Glomerular endothelial cell (primary cell): ENCODE results near the gene CATSPER1. TPM values are rescaled to one million over a fixed set of nuclear protein-coding genes. Genes with fewer than 3 reads are reported as not detected.

Experiments used
- DNase-seq: peaks from one replicate; pipeline ENCODE4 v3.0.0-alpha.2; 2011; ENCODE audit warnings: low read depth, low spot score; ENCODE audit errors: extremely low read depth
- total RNA-seq: library from RNA; depleted of rRNA; stranded (reverse); fragments of >200 nt; gene quantifications from 2 replicates; pipeline ENCODE4 v1.2.3, GENCODE V29; 2015

The CATSPER1 gene
- total RNA-seq, 1 donor from 2014 or later, result 0.82 TPM

DNA sequence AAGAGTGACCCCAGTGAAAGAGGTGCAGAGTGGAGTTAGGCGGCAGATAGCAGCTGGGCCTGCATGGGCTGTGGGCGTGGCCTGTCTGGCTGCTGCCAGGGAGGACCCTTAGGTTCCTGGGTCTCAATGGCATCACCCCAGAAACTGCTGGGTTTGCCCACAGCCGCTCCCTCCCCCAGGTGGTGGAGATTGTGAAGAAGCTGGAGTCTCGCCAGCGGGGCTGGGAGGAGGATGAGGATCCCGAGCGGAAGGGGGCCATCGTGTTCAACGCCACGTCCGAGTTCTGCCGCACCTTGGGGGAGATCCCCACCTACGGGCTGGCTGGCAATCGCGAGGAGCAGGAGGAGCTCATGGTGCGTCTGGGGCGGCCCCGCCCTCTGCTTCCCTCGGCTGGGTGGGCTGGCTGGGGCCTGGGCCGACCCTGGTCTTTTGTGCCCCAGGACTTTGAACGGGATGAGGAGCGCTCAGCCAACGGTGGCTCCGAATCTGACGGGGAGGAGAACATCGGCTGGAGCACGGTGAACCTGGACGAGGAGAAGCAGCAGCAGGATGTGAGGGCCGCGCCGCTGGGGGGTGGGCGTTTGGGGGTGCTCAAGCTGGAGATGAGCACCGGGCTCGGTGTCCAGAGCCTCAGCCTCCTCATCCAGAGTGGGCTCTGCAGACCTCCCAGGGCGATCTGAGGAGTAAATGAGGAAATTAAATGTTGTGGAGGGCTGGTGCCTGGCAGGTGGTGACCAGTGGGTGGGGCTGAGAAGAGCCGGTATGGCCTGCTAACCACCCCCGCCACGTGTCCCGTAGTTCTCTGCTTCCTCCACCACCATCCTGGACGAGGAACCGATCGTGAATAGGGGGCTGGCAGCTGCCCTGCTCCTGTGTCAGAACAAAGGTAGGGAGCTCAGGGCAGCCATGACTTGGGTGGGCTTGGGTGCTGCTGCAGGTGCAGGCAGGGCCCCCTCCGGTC is 49.8 kb downstream of the CATSPER1 start:
- no peak for DNase-seq

DNA sequence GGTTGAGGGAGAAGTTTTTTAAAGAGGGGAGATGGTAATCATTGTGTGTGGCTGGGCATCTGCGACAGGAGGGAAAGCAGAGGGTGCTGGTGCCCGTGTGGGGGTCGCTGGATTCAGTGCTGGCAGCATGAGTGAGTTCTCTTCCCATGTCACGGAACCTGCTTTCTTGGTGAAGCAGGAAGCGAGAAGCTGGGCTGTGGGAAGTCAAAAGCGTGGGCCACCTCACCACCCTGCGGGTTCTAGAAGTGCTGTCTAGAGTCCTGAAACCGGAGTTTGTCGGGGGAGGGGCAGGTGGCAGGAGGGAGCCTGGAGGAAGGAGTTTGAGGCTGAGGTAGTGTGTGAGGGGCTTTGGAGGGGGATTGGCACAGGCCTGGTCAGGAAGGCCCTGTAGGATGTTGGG is 50.5 kb downstream of the CATSPER1 start:
- no peak for DNase-seq

DNA sequence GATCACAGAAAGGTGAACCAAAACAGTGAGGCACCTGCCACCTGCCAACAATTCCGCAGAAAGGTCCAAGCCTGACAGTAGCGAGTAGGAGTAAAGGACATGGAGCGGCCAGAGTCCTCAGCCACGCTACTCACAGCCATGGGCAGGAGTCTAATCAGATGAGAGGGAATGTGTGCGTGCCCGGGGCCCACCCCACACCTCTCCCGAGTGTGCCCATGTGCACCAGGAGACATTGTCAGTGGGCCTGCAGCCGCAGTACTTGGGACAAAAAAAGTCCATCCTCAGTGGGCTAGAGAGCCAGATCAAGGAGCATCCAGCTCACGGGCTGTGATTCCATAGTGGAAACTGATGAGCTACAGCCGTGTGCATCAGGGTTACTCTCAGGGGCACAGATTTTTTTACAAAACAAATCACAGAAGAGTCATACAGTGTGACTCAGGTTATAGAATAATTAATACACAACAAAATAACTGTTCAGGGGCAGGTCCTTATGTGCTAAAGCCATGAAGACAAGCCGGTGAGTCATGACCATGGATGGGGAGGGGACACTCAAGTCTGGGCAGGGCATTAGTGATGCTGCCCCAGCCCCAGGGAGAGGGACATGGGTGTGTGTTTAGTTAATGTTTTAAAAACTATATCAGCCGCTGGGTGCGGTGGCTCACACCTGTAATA is 52.7 kb downstream of the CATSPER1 start:
- DNase-seq, result no peak

DNA sequence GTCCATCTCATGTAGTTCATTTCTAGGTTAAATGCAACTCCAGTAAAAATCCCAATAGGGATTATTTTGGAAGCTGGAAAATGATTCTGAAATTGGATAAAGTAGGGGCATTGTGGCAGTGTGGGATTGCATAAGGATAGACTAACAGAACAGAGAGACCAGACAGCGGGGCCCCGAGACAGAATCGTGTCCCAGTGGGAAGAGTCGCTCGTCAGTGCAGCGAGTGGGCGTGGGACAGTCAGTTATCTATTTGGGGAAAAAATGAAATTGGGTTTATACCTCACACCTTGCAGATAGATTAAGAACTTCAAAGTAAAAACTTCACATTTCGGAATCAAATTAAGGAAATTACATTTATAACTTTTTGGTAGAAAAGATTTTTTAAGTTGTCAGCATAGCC is 54.2 kb downstream of the CATSPER1 start:
- no peak for DNase-seq

DNA sequence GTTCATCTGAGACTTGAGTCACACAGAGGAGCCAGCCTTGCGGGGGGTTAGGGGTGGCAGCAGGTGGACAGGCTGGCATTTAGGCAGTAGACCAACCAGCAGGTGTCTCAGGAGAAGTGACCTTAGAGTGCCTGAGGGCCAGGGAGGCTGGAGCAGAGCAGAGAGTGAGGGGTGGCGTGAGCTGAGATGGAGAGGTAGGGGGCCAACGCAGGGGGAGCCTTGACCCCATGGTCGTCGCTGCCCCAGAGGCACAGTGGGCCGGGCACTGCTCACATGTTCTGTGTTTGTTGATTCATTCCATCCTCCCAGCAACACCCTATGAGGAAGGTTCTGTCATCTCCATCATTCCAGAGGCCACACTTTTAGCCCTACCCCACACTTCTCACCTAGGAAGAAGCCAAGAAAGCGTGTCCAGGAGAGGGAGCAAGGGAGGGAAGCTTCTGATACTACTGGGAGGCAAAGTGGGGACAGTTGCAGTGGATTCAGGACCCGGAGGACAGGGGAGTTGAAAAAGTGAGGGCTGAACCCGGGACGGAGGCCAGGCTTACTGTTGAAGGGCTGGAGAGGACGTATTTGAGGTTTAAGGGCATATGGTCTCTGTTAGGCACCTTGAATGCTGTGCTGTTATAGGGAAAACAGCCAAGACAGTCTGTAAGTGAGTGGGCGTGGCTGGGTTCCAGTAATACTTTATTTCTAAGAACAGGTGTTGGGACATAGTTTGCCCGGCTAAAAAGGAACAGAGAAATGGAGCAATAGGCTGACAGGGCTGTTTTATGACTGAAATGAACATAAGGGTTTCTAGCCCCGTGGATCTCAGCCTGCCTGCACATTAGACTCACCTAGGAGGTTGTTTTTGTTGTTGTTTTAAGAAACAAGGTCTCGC is 57.4 kb downstream of the CATSPER1 start:
- DNase-seq, result no peak

DNA sequence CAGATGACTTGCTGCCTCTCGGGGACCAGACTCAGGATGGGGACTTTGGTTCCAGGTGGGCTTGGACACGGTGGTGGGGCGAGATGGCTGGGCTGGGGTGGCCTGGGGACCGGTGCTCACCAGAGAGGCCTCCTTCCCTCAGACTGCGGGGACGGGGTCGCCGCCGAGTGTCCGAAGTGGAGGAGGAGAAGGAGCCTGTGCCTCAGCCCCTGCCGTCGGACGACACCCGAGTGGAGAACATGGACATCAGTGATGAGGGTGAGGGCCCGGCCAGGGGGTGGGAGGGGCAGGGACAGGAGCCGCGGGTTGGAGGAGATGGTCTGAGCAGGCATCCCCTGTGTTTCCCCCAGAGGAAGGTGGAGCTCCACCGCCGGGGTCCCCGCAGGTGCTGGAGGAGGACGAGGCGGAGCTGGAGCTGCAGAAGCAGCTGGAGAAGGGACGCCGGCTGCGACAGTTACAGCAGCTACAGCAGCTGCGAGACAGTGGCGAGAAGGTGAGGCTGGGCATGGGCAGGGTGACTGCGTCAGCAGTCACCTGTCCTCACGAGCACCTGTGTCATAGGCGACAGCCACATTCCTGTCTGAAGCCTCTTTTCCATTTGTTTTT is 58.8 kb downstream of the CATSPER1 start:
- DNase-seq, result no peak

Other genes starting within 250 kb of the CATSPER1 start
- 15.8 and 18.8 TPM in 2 replicates for gene AP5B1, start 245.5 kb downstream of the CATSPER1 start, total RNA-seq
- not detected in 2 replicates for gene OVOL1, start 239.4 kb downstream of the CATSPER1 start, total RNA-seq
- 0.63 TPM in 1 of 2 replicates, not detected in the other for gene SNX32, start 192.5 kb downstream of the CATSPER1 start, total RNA-seq
- 2,090 and 2,212 TPM in 2 replicates for gene CFL1, start 168.3 kb downstream of the CATSPER1 start, total RNA-seq
- gene MUS81, start 166.0 kb downstream of the CATSPER1 start, total RNA-seq, result 50.4 and 63.4 TPM in 2 replicates
- 81.9 TPM in 2 replicates for gene EFEMP2, start 153.7 kb downstream of the CATSPER1 start, total RNA-seq
- 0.35 TPM in 1 of 2 replicates, not detected in the other for gene CTSW, start 146.6 kb downstream of the CATSPER1 start, total RNA-seq
- gene FIBP, start 138.0 kb downstream of the CATSPER1 start, total RNA-seq, result 131 and 158 TPM in 2 replicates
- gene CCDC85B, start 135.8 kb downstream of the CATSPER1 start, total RNA-seq, result 201 and 204 TPM in 2 replicates
- gene FOSL1, start 126.1 kb downstream of the CATSPER1 start, total RNA-seq, result 71.4 and 97.8 TPM in 2 replicates
- 19.6 and 30.0 TPM in 2 replicates for gene C11orf68, start 107.4 kb downstream of the CATSPER1 start, total RNA-seq
- 144 and 185 TPM in 2 replicates for gene DRAP1, start 107.1 kb downstream of the CATSPER1 start, total RNA-seq
- gene TSGA10IP, start 81.0 kb downstream of the CATSPER1 start, total RNA-seq, result not detected in 2 replicates
- 34.8 and 60.1 TPM in 2 replicates for gene SART1, start 64.7 kb downstream of the CATSPER1 start, total RNA-seq
- gene EIF1AD, start 24.3 kb downstream of the CATSPER1 start, total RNA-seq, result 27.1 and 42.8 TPM in 2 replicates
- 55.3 and 90.4 TPM in 2 replicates for gene BANF1, start 24.0 kb downstream of the CATSPER1 start, total RNA-seq
- 0.29 and 0.82 TPM in 2 replicates for gene CST6, start 14.5 kb downstream of the CATSPER1 start, total RNA-seq
- gene GAL3ST3, start 22.7 kb upstream of the CATSPER1 start, total RNA-seq, result 0.23 TPM in 1 of 2 replicates, not detected in the other
- gene SF3B2, start 25.9 kb upstream of the CATSPER1 start, total RNA-seq, result 129 and 162 TPM in 2 replicates
- 40.0 and 74.4 TPM in 2 replicates for gene PACS1, start 43.8 kb upstream of the CATSPER1 start, total RNA-seq
- gene KLC2, start 231.2 kb upstream of the CATSPER1 start, total RNA-seq, result 20.7 and 35.5 TPM in 2 replicates
- 179 and 180 TPM in 2 replicates for gene RAB1B, start 242.2 kb upstream of the CATSPER1 start, total RNA-seq